ENCODE results near the gene CATSPERD. TPM values are rescaled to one million over a fixed set of nuclear protein-coding genes. Genes with fewer than 3 reads are reported as not detected.

The CATSPERD gene
- total and polyA plus RNA-seq, 2 of the 4 experiments (the other 2 are of a cell fraction): not detected

- Histone ChIP-seq H2BK20ac (ENCODE audit: low read depth, low read length) (no peak overlapping the region), H2BK15ac (ENCODE audit: low read depth, low read length) (no peak overlapping the region), H4K5ac (ENCODE audit: low read depth, low read length) (peak overlapping the region; percentile 30; the same call in 1 of the 2 replicates), H2AFZ (replicated peaks; ENCODE audit: low read length, poor library complexity) (peak overlapping the region; percentile 98), H3K9me3 (ENCODE audit: control insufficient read depth, insufficient read depth, low read length) (no peaks in the 10 kb centered on the region), H3K4me2 (ENCODE audit: low read depth, low read length) (peak overlapping the region; percentile 84), H4K91ac (ENCODE audit: insufficient read depth, low read depth, low read length) (no peak overlapping the region), H3K4me1 (ENCODE audit: control insufficient read depth, insufficient read depth, low read length) (0 out of 2 replicates have a peak, but pooled peaks cover 2% of the 10 kb centered on the region), H2BK5ac (ENCODE audit: low read depth, low read length, poor library complexity, severe bottlenecking) (peak overlapping the region; percentile 4), H3K27ac (ENCODE audit: insufficient read depth, low read length) (no peak overlapping the region), H3K79me1 (ENCODE audit: low read depth in 1 of 2, low read length in 2 of 2) (peaks cover 0 to 11% of the 10 kb centered on the region in 2 experiments; a peak in 2 of 4 replicates), H2BK120ac (ENCODE audit: low read depth, low read length) (no peak overlapping the region), H3K56ac (ENCODE audit: extremely low read depth, insufficient read depth, low read length) (no peak overlapping the region), H2AK9ac (replicated peaks; ENCODE audit: low read depth, low read length, poor library complexity) (peak overlapping the region; percentile 97), H3K18ac (ENCODE audit: low read depth, low read length) (no peak overlapping the region), H3K9me1 (ENCODE audit: insufficient read depth, low read length) (0 out of 2 replicates have a peak, but pooled peaks cover 3% of the 10 kb centered on the region), H3K23ac (ENCODE audit: low read depth, low read length) (no peak overlapping the region), H3K14ac (replicated peaks; ENCODE audit: low read depth, low read length) (peak overlapping the region; percentile 16; the same call in 1 of the 2 replicates), H4K8ac (ENCODE audit: low read depth in 2 of 2, low read length in 2 of 2) (peak overlapping the region in 1 of 2 experiments; percentile 63; a peak in 2 of 4 replicates), H4K20me1 (ENCODE audit: insufficient read depth, low read length) (peaks cover 7% of the 10 kb centered on the region), H3K36me3 (ENCODE audit: control insufficient read depth, insufficient read depth, low read length) (peaks cover 40% of the 10 kb centered on the region), H3K9ac (ENCODE audit: low read depth, low read length) (0 out of 2 replicates have a peak overlapping the region, but pooled peaks have one; percentile 8), H3K4me3 (ENCODE audit: insufficient read depth, low read depth, low read length) (peak overlapping the region; percentile 56), H2AK5ac (ENCODE audit: low read depth, low read length) (peak overlapping the region; percentile 31), H3K4ac (ENCODE audit: low read depth, low read length) (0 out of 2 replicates have a peak overlapping the region, but pooled peaks have one; percentile 5), H3K27me3 (ENCODE audit: control insufficient read depth, insufficient read depth, low read length) (no peaks in the 10 kb centered on the region)
- in situ Hi-C loops (cut with MboI; ENCODE audit: low sequenced_read_pairs) (no loop called here), dilution Hi-C loops (cut with HindIII; ENCODE audit: low sequenced_read_pairs, unreplicated experiment) (no loop called here), intact Hi-C loops (cut with micrococcal nuclease) (loop anchor here (10.0 kb wide), 1 partner anchor 665 kb away; the partner anchor contains the start of gene SLC25A23)
- no peak for TF ChIP-seq SMC3 (IDR thresholded peaks at IDR 0.05; ENCODE audit: low read depth, low read length)
- TF ChIP-seq POLR2A (IDR thresholded peaks at IDR 0.05; ENCODE audit: low read depth, low read length): no peak; the same call in 1 of the 2 replicates
- TF ChIP-seq MAFK (IDR thresholded peaks at IDR 0.05; ENCODE audit: low read depth, low read length): no peak
- TF ChIP-seq BHLHE40 (IDR thresholded peaks at IDR 0.05; ENCODE audit: low read depth, low read length): no peak
- no peak for TF ChIP-seq CTCF (conservative IDR thresholded peaks at IDR 0.05; ENCODE audit: low read depth, low read length)
- TF ChIP-seq RAD21 (IDR thresholded peaks at IDR 0.05; ENCODE audit: low read length): no peak
- TF ChIP-seq MXI1 (IDR thresholded peaks at IDR 0.05; ENCODE audit: borderline replicate concordance, low read depth, low read length): no peak
- TF ChIP-seq ELK1 (IDR thresholded peaks at IDR 0.05; ENCODE audit: borderline replicate concordance, low read depth, low read length): no peak
- no peak for TF ChIP-seq MAZ (IDR thresholded peaks at IDR 0.05; ENCODE audit: borderline replicate concordance, low read depth, low read length)
- no peak for TF ChIP-seq FOS (IDR thresholded peaks at IDR 0.05; ENCODE audit: low read depth, low read length)
- TF ChIP-seq RCOR1 (IDR thresholded peaks at IDR 0.05; ENCODE audit: insufficient replicate concordance, low read length): no peak
- no peak for TF ChIP-seq CHD1 (IDR thresholded peaks at IDR 0.05; ENCODE audit: low read depth, low read length)
- TF ChIP-seq RFX5 (IDR thresholded peaks at IDR 0.05; ENCODE audit: low read depth, low read length): no peak
- no peak for DNase-seq
- CTCF ChIA-PET: interaction anchor here (0.9 to 1.5 kb wide), 2 partner anchors 14 to 103 kb away, joined by 3 to 4 read pairs; partner anchors contain the start of gene NRTN
- no TSS peak for BruUV-seq (replicated peaks)
- POLR2A ChIA-PET (ENCODE audit: unreplicated experiment): interaction anchor here (0.6 kb wide), 1 partner anchor 150 kb away, joined by 3 read pairs; no protein-coding TSS in a partner anchor
- no peak for ATAC-seq (ENCODE audit: low read depth)
- WGBS, 2 experiments (ENCODE audit: extremely low coverage in 2 of 2, insufficient read length in 1 of 2): 74% methylated on average over 17 of the region's 26 CpGs; no CpG with 5 or more reads in 1 of the 2 experiments
Measured at GRCh38 chr19:5789886-5790558, 69.6 kb downstream of the CATSPERD start.
